Stimulated activated CD4-positive, alpha-beta T cell treated with anti-CD3 and anti-CD28 coated beads, Interleukin-4, amount 100 ng/mL, for 48 hours (primary cell): ENCODE measurements around the gene MYO15B.

Experiments
- DNase-seq, 2 donors: peaks; one replicate each; pipeline ENCODE4 v3.0.0-alpha.2; 2020; ENCODE audit warnings: low read depth in 2 of 2

MYO15B gene

DNA sequence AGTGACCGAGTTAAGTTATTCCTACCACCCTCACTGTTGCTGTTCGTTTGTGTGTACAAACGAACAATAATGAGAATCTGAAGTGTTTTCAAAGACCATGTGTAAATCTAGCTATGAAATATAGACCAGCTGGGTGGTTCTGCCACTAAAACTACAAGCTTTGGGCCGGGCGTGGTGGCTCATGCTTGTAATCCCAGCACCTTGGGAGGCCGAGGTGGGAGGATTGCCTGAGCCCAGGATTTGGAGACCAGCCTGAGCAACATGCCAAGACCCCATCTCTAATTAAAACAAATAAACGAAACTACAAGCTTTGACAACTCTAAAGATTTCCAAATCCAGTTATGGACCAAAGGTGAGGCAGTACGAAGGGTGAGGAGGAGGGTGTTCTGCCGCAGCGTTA is 78.4 kb downstream of the MYO15B start:
- DNase-seq: no peak

DNA sequence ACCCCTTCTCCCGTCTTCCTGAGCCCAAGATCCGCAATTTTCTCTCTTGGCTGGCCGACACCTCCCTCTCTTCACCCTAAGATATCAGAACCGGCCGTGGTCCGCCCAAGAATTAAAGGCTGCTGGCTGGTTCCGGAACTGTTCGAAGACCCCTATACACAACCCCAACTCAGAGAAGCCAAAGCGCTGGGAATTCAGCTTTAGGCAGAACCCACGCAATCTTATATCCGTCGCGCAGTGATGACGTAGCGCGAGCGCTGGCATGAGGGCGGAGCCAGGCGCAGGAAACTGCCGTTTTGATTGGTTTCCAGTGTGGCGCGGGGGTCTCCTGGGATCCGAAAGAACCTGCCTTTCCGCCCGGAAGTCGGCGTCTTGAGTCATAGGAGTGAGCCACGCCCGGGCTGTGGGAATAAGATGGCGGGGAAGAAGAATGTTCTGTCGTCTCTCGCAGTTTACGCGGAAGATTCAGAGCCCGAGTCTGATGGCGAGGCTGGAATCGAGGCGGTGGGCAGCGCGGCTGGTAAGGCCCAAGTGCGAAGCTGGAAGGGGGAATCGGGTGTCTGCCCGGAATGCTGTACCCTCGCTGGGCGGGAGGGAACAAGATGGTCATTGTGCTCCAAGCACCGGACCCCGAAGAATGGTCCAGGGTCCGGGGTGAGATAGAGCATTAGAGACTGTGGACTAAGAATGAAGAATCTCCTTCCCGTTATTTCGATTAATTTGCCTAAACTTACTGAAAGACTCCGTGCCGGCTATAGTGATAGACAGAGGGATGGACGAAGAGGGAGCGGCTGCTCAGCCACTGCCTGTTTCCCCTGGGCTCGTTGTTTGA is 79.6 kb downstream of the MYO15B start, which contains the start of the genes RECQL5 and SAP30BP:
Gene RECQL5 (minus strand): TSS at position 196 of the 832 bp plus-strand sequence. CDS start 597 bp downstream, outside the sequence.
Gene SAP30BP (plus strand): TSS at position 380 of the 832 bp plus-strand sequence. CDS start 35 bp downstream, at position 415.
- peak; percentile 96 to 97 for DNase-seq

DNA sequence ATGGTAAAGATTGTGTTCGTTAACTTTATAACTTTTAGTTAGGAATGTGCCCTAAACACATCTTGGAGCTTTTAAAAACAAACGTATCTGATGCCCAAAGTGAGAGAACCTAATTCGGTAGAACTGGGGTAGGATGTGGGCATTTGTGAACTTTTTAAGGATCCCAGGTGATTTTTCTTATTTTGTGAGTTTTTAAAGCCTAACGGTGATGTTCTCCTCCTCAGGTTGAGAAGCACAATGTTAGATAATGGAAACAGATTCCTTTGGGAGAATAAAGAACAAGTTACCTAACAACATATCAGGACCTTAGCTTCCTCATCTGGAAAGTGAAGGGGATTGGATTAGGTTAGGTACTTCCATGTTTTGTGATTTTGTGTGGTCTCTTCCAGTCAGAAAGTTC is 80.2 kb downstream of the MYO15B start:
- no peak for DNase-seq

DNA sequence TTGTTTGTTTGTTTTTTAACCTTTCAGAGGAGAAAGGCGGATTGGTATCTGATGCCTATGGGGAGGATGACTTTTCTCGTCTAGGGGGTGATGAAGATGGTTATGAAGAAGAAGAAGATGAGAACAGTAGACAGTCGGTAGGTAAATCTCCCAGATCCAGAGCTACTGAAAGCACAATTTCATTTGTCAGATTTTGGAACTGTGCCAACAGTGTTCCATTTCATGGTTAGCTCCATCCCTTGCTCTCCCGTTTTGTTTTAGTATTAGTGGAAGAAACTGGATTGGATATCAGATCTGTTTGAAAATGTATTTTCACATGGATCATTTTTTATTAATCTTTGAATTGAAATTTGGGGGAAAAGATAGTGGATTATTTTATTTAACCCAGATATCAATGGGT is 80.9 kb downstream of the MYO15B start:
- DNase-seq: no peak

DNA sequence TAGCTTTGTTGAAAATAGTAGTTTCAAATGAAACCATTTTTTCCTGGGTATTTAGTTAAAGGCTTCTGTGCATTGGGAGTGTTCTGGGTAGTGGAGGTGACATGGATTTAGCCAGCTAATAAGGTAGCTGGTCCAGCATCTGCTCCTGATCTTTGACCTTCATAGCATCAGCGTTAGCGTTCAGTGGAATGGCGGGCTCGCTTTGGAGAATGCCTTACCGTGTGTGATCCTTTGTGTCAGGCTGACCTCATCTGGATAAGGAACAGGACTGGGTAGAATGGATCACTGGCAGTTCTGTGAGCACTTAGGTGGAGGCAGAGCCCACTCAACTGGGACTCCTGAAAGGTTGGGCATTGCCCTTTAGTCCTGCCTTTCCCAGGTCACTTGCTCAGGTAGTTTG is 83.3 kb downstream of the MYO15B start:
- no peak for DNase-seq

DNA sequence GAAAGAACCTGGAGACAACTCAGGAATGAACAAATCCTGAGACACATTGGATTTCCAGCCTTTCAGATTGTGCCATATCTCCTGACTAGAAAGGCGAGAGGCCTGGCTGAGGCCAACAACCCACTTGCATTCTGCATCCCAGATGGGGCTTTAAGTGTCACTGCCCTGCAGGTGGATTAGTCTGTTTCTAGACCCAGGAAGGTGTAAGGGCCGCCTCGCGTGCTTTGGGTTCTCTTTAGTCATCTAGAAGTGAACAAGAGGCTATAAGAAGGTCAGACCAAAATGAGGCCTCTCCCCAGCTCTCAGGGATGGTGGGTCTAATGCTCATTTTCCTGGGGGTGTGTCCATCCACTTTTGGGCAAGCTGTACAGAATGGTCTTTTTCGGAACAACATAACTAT is 84.4 kb downstream of the MYO15B start:
- no peak for DNase-seq

DNA sequence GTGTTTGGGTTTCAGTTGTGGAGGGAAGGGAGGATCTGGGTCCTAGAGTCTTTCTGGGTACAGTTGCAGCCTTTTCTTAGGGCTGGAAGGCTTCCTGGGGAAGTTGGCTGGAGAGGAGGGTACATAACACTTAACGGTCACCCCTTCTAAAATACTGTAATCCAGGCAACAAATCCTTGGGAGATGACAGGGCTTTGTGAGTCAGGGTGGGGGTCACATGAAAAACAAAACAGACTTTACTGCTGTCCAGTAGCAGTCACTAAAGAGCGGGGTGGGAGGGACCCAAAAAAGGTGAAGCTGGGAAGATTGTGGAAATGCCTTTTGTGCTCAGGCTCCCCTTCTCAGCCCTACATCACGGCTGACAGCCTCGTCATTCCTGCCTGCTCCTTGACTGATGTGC is 85.9 kb downstream of the MYO15B start:
- no peak for DNase-seq
